ENCODE data around the gene LMAN2L. TPM values are rescaled to one million over a fixed set of nuclear protein-coding genes. Genes with fewer than 3 reads are reported as not detected.

The LMAN2L gene
- total RNA-seq, 2 donors from 2014 or later = 11.7 to 22.1 TPM

DNA sequence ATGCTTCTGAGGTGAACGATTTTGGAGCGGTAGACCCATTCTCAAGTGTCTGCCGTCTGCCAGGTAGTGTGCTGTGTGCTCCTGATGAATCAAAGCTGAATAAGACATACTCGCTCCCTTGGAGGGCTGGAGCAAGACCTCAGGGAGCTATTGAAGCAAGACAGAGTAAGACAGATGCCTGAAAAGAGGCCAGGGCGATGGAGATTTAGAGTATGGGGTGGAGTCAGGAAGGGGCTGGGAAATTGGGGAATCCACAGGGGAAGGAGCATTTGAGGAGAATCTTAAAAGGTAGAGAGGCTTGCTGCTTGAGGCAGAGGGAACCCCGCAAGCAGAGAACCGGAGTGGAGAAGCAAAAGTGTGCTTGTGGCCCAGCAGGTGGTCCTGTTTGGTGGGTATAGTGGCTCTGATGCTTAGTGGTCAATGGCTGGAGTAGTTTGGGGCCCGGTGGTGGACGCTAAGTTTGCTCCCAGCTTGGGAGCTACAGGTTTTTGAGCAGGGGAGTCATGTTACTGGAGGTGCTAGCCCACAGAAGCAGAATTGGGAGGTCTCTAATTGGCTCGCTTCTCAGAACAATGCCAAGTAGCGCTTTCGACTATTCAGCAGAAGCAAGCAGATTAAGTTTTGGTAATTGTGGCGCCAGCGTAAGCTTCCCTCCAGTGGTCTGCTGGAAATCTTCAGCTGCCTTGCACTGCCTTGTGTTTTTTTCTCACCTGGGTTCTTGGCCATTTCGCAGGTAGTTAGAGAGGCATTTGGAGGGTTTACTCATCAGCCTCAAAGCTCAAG is 22.9 kb upstream of the LMAN2L start:
- intact Hi-C loops (cut with DNase I) = loop anchor here in 1 of 2 donors (5.0 kb wide), 1 partner anchor 125 kb away; the partner anchor contains the start of gene KANSL3

DNA sequence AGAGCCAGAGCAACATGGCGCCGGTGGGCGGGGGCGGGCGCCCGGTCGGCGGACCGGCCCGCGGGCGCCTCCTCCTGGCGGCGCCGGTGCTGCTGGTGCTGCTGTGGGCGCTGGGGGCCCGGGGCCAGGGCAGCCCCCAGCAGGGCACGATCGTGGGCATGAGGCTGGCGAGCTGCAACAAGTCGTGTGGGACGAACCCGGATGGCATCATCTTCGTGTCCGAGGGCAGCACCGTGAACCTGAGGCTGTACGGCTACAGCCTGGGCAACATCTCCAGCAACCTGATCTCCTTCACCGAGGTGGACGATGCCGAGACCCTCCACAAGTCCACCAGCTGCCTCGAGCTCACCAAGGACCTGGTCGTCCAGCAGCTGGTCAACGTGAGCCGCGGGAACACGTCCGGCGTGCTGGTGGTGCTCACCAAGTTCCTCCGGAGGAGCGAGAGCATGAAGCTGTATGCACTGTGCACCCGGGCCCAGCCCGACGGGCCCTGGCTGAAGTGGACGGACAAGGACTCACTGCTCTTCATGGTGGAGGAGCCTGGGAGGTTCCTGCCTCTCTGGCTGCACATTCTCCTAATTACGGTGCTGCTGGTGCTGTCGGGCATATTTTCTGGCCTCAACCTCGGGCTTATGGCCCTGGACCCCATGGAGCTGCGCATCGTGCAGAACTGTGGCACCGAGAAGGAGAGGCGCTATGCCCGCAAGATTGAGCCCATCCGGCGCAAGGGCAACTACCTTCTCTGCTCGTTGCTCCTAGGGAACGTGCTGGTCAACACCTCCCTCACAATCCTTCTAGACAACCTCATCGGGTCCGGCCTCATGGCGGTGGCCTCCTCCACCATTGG is 21.3 kb upstream of the LMAN2L start:
- ATAC-seq = peak; percentile 6 to 13
- intact Hi-C loops (cut with DNase I) = loop anchor here in 1 of 2 donors (5.0 kb wide), 1 partner anchor 124 kb away; the partner anchor contains the start of gene KANSL3
- DNase-seq = peak; percentile 51

More for the DNA sequence above, 22.9 kb upstream of the LMAN2L start:
- no peak for DNase-seq
- no peak for ATAC-seq

DNA sequence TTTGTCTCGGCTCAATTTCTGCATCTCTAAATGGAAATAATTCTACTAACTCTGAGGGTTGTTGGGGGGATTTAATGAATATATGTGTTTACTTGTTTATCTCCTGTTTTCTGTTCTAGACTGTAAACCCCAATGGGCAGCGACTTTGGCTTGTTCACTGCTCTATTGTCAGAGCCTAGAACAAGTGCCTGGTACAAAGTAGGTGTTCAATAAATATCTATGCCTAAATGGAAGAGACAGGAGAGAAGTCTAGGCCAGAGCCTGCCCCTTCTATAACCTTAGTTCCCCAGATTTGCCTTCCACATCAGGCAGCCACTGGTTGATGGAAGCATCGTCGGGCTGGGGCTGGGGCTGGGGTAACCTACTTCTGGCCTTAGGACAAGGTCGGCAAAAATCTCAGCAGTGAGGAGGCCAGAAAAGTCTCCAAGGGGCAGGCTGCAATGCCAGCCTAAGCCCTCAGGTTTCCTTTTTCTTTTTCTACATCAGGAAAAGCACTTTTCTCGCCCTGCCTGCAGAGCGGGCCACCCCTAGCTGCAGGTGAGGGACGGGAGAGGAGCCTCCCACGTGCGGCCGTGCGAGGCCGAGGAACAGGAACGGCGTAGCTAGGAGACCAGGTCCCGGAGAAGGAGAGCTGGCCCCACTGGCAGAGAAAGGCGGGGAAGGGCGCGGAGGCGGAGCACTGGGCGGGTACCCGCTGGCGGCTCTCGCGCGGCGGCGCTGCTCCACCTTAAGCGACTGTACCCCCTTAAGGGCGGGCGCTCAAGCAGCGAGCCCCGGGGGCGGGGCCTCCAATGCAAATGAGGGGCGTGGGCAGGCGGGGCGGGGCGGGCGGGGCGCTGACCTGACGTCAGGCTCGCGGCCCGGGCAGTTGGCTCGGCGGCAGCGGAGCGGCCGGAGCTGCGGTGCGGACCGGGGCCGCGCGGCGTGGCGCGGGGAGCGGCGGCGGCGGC is 20.4 kb upstream of the LMAN2L start, which contains the start of gene CNNM4:
Gene CNNM4 (plus strand): TSS at position 867 of the 950 bp plus-strand sequence. CDS start 98 bp downstream, outside the sequence.
- DNase-seq (peak; percentile 96), ATAC-seq (peak; percentile 96)
- intact Hi-C loops (cut with DNase I) = loop anchor here in 1 of 2 donors (5.0 kb wide), 1 partner anchor 123 kb away; the partner anchor contains the start of gene KANSL3

DNA sequence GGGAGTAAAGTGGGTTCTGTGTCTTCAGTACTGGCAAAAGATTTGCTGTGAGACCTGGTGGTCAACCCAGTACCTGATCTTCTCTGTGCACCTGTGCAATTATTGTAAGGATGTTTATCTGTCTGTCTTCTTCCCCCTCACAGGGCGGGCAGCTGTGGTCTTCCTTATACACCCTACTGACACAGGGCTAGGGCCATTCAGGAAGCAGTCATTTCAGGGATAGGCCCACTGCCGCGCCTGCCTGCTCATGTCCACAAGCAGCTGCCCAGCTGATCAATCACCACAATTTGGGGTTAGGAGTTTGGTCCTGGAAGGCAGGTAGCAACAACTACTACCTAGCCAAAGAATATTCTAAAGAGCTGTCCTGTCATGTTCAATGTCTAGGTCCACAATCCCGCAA is 19.7 kb upstream of the LMAN2L start:
- ATAC-seq = no peak
- intact Hi-C loops (cut with DNase I) = loop anchor here in 1 of 2 donors (10.0 kb wide), 1 partner anchor 45 kb away; no protein-coding TSS in a partner anchor
- no peak for DNase-seq

DNA sequence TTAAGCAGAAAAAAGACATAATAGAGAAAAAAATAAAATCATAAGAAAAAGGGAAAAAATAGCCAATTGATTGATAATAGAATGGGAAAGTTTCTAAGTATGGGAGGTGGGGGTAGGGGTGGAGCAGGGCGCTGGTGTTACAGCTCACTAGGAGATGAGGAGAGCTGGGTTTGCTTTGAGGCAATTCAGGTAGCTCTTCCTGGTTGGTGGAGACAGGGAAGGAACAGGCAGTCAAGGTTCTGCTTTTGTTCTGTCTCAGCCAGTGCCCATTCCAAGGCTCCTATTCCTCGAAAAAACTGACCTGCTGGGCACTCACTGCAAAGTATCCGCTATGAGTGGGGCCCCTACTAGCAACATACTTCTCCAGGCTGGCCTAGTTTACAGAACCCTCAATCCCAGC is 19.1 kb upstream of the LMAN2L start:
- ATAC-seq = no peak
- DNase-seq = no peak
- intact Hi-C loops (cut with DNase I) = loop anchor here in 1 of 2 donors (10.0 kb wide), 1 partner anchor 46 kb away; no protein-coding TSS in a partner anchor

GRCh38 chr2:96757477-96757860 is 17.6 kb upstream of the LMAN2L start:
- DNase-seq (no peak), ATAC-seq (no peak)
- intact Hi-C loops (cut with DNase I) = loop anchor here in 1 of 2 donors (10.0 kb wide), 1 partner anchor 47 kb away; no protein-coding TSS in a partner anchor

GRCh38 chr2:96756788-96757476 is 17.1 kb upstream of the LMAN2L start:
- no peak for ATAC-seq
- intact Hi-C loops (cut with DNase I) = loop anchor here in 1 of 2 donors (10.0 kb wide), 1 partner anchor 48 kb away; no protein-coding TSS in a partner anchor
- DNase-seq = no peak

DNA sequence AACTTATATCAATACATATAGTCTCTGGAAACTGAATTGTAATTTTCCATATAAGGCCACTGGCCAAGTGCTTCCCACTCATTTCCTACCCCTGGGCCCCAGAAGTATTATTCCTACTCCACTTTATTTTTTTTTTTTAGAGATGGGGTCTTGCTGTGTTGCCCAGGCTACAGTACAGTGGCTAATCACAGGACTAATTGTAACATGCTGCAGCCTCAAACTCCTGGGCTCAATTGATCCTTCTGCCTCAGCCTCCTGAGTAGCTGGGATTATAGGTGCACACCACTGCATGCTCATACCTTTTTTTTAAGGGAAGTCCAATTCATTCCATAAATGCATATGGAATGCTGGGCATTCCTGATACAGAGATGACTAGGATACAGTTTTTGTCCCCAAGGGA is 14.5 kb upstream of the LMAN2L start:
- intact Hi-C loops (cut with DNase I) = loop anchor here in 1 of 2 donors (10.0 kb wide), 1 partner anchor 50 kb away; no protein-coding TSS in a partner anchor
- no peak for ATAC-seq
- no peak for DNase-seq

GRCh38 chr2:96753661-96754282 is 13.9 kb upstream of the LMAN2L start:
- DNase-seq (no peak), ATAC-seq (no peak)
- intact Hi-C loops (cut with DNase I) = loop anchor here in 1 of 2 donors (10.0 kb wide), 1 partner anchor 51 kb away; no protein-coding TSS in a partner anchor

DNA sequence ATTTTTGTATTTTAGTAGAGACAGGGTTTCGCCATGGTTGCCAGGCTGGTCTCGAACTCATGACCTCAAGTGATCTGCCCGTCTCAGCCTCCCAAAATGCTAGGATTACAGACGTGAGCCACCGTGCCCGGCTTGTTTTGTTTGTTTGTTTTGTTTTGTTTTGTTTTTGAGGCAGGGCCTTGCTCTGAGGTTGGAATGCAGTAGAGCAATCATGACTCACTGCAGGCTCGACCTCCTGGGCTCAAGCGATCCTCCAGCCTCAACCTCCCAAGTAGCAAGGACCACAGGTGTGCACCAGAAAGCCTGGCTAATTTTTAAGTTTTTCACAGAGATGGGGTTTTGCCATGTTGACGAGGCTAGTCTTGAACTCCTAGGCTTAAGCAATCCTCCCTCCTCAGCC is 11.9 kb upstream of the LMAN2L start:
- no peak for DNase-seq
- intact Hi-C loops (cut with DNase I) = loop anchor here in 1 of 2 donors (10.0 kb wide), 1 partner anchor 53 kb away; no protein-coding TSS in a partner anchor
- ATAC-seq = no peak

DNA sequence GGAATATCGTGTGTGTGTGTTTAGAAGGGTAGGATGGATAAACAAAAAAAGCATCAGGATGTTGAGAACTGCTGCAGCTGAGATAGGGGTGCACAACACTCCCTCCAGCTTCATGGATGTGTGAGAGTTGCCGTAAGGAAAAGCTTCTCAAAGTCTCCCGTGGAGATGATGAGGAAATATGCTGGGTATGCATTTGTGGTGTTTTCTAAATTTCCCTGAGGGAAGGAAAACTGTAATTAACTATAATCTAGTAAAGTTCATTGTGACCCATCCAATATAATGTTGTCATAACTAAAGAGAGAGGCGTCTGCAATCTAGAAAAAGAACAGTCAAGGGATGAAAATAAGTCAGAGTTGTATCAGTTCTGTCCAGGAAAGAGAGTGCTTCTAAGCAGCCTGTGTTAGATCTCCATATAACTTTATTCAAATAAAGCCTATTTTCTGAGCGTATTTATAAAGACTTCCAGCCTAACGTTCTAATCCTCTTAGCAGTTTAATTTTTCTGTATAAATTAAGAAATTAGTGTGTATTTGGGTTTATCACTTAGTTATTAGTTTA is 7.3 kb upstream of the LMAN2L start:
- ATAC-seq = peak in 1 of 2 donors; percentile 25
- intact Hi-C loops (cut with DNase I) = no loop called here

GRCh38 chr2:96739076-96739632 is 710 bp downstream of the LMAN2L start:
- intact Hi-C loops (cut with DNase I) = loop anchor here in 1 of 2 donors (10.0 kb wide), 1 partner anchor 226 kb away; no protein-coding TSS in a partner anchor
- no peak for ATAC-seq
- no peak for DNase-seq

More for the DNA sequence above, 7.3 kb upstream of the LMAN2L start:
- DNase-seq = no peak

DNA sequence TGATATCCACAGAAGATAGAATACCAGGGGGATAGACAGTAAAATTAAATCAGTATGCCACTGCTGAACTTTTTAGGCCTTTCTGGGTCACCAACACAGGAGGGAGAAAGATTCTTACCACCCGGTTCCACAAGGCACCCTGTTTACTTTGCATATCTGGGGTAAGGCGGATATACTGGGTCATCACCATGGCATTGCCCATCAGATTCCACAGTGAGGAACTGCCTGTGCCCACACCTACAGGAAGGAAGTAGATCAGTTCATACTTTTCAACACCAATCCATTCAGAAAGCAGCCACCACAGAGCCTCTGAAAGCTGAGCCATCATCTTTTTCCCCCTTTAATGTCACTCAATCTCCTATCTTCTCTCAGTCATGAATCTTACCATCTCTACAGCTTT is 2.0 kb downstream of the LMAN2L start:
- ATAC-seq (no peak), DNase-seq (no peak)
- intact Hi-C loops (cut with DNase I) = loop anchor here in 1 of 2 donors (10.0 kb wide), 1 partner anchor 227 kb away; no protein-coding TSS in a partner anchor

GRCh38 chr2:96737251-96737650 is 2.6 kb downstream of the LMAN2L start:
- no peak for ATAC-seq
- DNase-seq = no peak
- intact Hi-C loops (cut with DNase I) = loop anchor here in 1 of 2 donors (10.0 kb wide), 1 partner anchor 228 kb away; no protein-coding TSS in a partner anchor

GRCh38 chr2:96734880-96735583 is 4.8 kb downstream of the LMAN2L start:
- ATAC-seq (peak in 1 of 2 donors; percentile 36), DNase-seq (no peak)

More at GRCh38 chr2:96734880-96735583, 4.8 kb downstream of the LMAN2L start:
- intact Hi-C loops (cut with DNase I) = loop anchor here in 1 of 2 donors (10.0 kb wide), 1 partner anchor 230 kb away; no protein-coding TSS in a partner anchor

Data from left cardiac atrium (tissue), 4 donors.